Spleen (tissue), 11 donors: ENCODE results near the gene CLEC2B. TPM values are rescaled to one million over a fixed set of nuclear protein-coding genes. Genes with fewer than 3 reads are reported as not detected.

ENCODE experiments used
- DNase-seq: peaks from one replicate; pipeline ENCODE4 v3.0.0-alpha.2; 2020
- H3K27ac ChIP-seq, 8 donors: fragments of 200-600 bp; sonication (generic) in 7 of 8; 1 replicate in 4 of 8; 2 replicates in 4 of 8; pipeline versions ENCODE4 v1.5.0 to v1.8.0; 2016 to 2021; ENCODE audit warnings: inconsistent platforms in 4 of 8, mild to moderate bottlenecking in 4 of 8, moderate library complexity in 1 of 8
- H3K27me3 ChIP-seq, 7 donors: fragments of 200-600 bp; sonication (generic) in 6 of 7; replicated peaks in 1 of 7; 1 replicate in 4 of 7; 2 replicates in 3 of 7; pipeline versions ENCODE4 v1.5.0 to v1.8.0; 2016 to 2021; ENCODE audit warnings: inconsistent platforms in 3 of 7, mild to moderate bottlenecking in 1 of 7
- H3K36me3 ChIP-seq, 6 donors: fragments of 200-600 bp; sonication (generic) in 5 of 6; 1 replicate in 4 of 6; 2 replicates in 2 of 6; pipeline versions ENCODE4 v1.5.0 to v1.8.0; 2016 to 2021; ENCODE audit warnings: inconsistent platforms in 2 of 6
- H3K4me1 ChIP-seq, 6 donors: fragments of 200-600 bp; sonication (generic) in 5 of 6; 1 replicate in 3 of 6; 2 replicates in 3 of 6; pipeline versions ENCODE4 v1.5.0 to v1.8.0; 2016 to 2021; ENCODE audit warnings: inconsistent platforms in 3 of 6
- H3K4me3 ChIP-seq, 8 donors: fragments of 200-600 bp; sonication (generic) in 7 of 8; 1 replicate in 4 of 8; 2 replicates in 4 of 8; pipeline versions ENCODE4 v1.5.0 to v1.8.0; 2016 to 2021; ENCODE audit warnings: inconsistent platforms in 4 of 8, mild to moderate bottlenecking in 4 of 8, moderate library complexity in 2 of 8
- H3K9me3 ChIP-seq, 8 donors: fragments of 200-600 bp; sonication (generic) in 7 of 8; 1 replicate in 4 of 8; 2 replicates in 4 of 8; pipeline versions ENCODE4 v1.5.0 to v1.8.0; 2016 to 2021; ENCODE audit warnings: inconsistent platforms in 4 of 8
- CTCF ChIP-seq, 11 experiments: fragments of 200-600 bp in 7 of 11; fragments of 450-650 bp in 4 of 11; sonication (generic) in 4 of 11; IDR thresholded peaks in 8 of 11; conservative IDR thresholded peaks in 3 of 11; 1 replicate in 7 of 11; 2 replicates in 4 of 11; pipeline versions ENCODE4 v1.4.0 to v1.8.0; 2016 to 2021; ENCODE audit warnings: antibody characterized with exemption in 11 of 11, inconsistent platforms in 4 of 11, mild to moderate bottlenecking in 1 of 11
- POLR2A ChIP-seq, 3 donors: fragments of 450-650 bp; IDR thresholded peaks; one replicate each; pipeline ENCODE4 v1.5.1; 2017; ENCODE audit warnings: antibody characterized with exemption in 3 of 3, mild to moderate bottlenecking in 1 of 3
- POLR2AphosphoS5 ChIP-seq, 3 donors: sonication (generic); formaldehyde crosslinking; IDR thresholded peaks; one replicate each; pipeline ENCODE4 v1.5.1; 2017; ENCODE audit warnings: antibody characterized with exemption in 3 of 3
- WGBS, 5 donors: extraction: QIAGEN DNeasy Blood & Tissue Kit in 3 of 5; methylation state at CpG; one replicate each; pipeline versions ENCODE4 v1.1.5 to v1.1.7; 2013 to 2018; 5-methylcytosine and 5-hydroxymethylcytosine counted together
- intact Hi-C: fragments of 100-400 bp; cut with DNase I; formaldehyde crosslinking; loops from one replicate; pipeline ENCODE4 v1.15.0; 2023; ENCODE audit warnings: low total_unique reads
- polyA plus RNA-seq, 3 donors: library from polyadenylated mRNA; stranded (reverse); fragments of 200-250 nt; gene quantifications; one replicate each; pipeline ENCODE4 v1.2.1, GENCODE V29; 2013
- total RNA-seq, 7 donors: library from RNA; depleted of rRNA in 3 of 7; stranded (reverse); fragments of >200 nt in 3 of 7; fragmentation: NEBNext Ultra II Directional in 4 of 7; extraction: Animal tissue kit (Norgen Biotek cat#: 25700) in 4 of 7; gene quantifications; one replicate each; pipeline versions ENCODE4 v1.1.0 to v1.2.1, GENCODE V29; 2016 to 2021
- donor health status: healthy with polysubstance abuse.
- donor health status: DM: no; HTN: no; CAD: no; lungs with moderate emphysema.
- donor health status: DM: no; HTN: no; CAD: no.
- donor health status: Bipolar disorder and iron deficiency.
- donor health status: healthy.
- donor health status: DM: no; HTN: no; CAD: no.
- donor health status: DM: yes; HTN: yes; CAD: no.

CLEC2B gene
- total and polyA plus RNA-seq, 10 donors, result 20.4 to 60.2 (median 49.2) TPM

- Histone ChIP-seq H3K9me3 (no peaks in the 10 kb centered on the region), H3K4me3 (peak overlapping the region in 7 of 8 donors; percentile 37 to 67 (median 42)), H3K27ac (peak overlapping the region; percentile 77 to 97 (median 92)), H3K4me1 (peaks cover 0 to 44% (median 9%) of the 10 kb centered on the region in 6 donors), H3K36me3 (no peaks in the 10 kb centered on the region), H3K27me3 (no peaks in the 10 kb centered on the region)
- WGBS, 5 donors, result 37 to 47% (median 44%) methylated on average over 2 of the region's 2 CpGs
- intact Hi-C loops, result no loop called here
- DNase-seq, result no peak
- TF ChIP-seq POLR2A (IDR thresholded peaks at IDR 0.05), result no peak
- no peak for TF ChIP-seq CTCF (IDR thresholded peaks at IDR 0.05 in 8 of 11, conservative IDR thresholded peaks at IDR 0.05 in 3 of 11)
- TF ChIP-seq POLR2AphosphoS5 (IDR thresholded peaks at IDR 0.05), result no peak
Measured at GRCh38 chr12:9870286-9870866, 1.2 kb upstream of the CLEC2B start.

GRCh38 chr12:9868951-9869306 is 225 bp downstream of the CLEC2B start:
- H3K36me3 ChIP-seq, result no peaks in the 10 kb centered on the region
- peaks cover 0 to 58% (median 15%) of the 10 kb centered on the region in 6 donors for H3K4me1 ChIP-seq
- DNase-seq, result no peak
- intact Hi-C loops, result no loop called here
- H3K27ac ChIP-seq, result peak overlapping the region; percentile 77 to 97 (median 92)
- 4 to 8% (median 6%) methylated on average over 4 of the region's 4 CpGs for WGBS, 5 donors
- peaks cover 0 to 6% (median 4%) of the 10 kb centered on the region in 8 donors for H3K9me3 ChIP-seq
- no peak for TF ChIP-seq POLR2AphosphoS5 (IDR thresholded peaks at IDR 0.05)
- H3K27me3 ChIP-seq, result no peaks in the 10 kb centered on the region
- H3K4me3 ChIP-seq, result peak overlapping the region; percentile 36 to 67 (median 42)

- 10 to 22% (median 11%) methylated on average over 11 of the region's 11 CpGs for WGBS, 5 donors
- no peak for DNase-seq
Measured at GRCh38 chr12:9868311-9868801, 798 bp downstream of the CLEC2B start.

DNA sequence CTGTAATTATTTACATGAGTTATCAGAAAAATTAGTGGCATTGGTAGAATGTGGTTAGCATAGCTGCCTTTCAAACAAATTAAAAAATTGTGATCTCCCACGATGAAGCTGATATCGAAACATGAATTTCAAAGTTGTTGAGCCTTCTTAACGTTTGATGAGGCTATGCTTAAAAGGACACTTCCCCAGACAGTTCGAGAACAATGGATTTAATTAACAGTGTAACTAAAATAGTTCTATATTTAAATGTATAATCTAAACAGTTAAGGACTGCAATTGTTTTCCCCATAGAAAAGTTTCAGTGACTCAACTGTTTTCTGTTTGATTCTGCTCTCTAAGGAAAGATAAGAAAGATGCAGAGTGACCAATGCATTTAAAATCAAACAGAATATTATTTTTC is 1.6 kb downstream of the CLEC2B start:
- H3K27ac ChIP-seq, result peak overlapping the region; percentile 77 to 97 (median 92)
- intact Hi-C loops, result no loop called here
- no peak for DNase-seq

More at GRCh38 chr12:9868311-9868801, 798 bp downstream of the CLEC2B start:
- peaks cover 0 to 12% (median 10%) of the 10 kb centered on the region in 8 donors for H3K9me3 ChIP-seq
- peak overlapping the region; percentile 36 to 67 (median 42) for H3K4me3 ChIP-seq
- no peaks in the 10 kb centered on the region for H3K36me3 ChIP-seq
- TF ChIP-seq CTCF (IDR thresholded peaks at IDR 0.05 in 8 of 11, conservative IDR thresholded peaks at IDR 0.05 in 3 of 11) (no peak), POLR2AphosphoS5 (IDR thresholded peaks at IDR 0.05) (no peak), POLR2A (IDR thresholded peaks at IDR 0.05) (no peak)
- peak overlapping the region; percentile 77 to 97 (median 92) for H3K27ac ChIP-seq
- intact Hi-C loops, result no loop called here
- H3K27me3 ChIP-seq, result no peaks in the 10 kb centered on the region
- H3K4me1 ChIP-seq, result peaks cover 0 to 61% (median 15%) of the 10 kb centered on the region in 6 donors

More for the DNA sequence above, 1.6 kb downstream of the CLEC2B start:
- 5 to 11% (median 8%) methylated on average over 4 of the region's 4 CpGs for WGBS, 5 donors
- TF ChIP-seq POLR2A (IDR thresholded peaks at IDR 0.05) (no peak), POLR2AphosphoS5 (IDR thresholded peaks at IDR 0.05) (no peak), CTCF (IDR thresholded peaks at IDR 0.05 in 8 of 11, conservative IDR thresholded peaks at IDR 0.05 in 3 of 11) (no peak)
- Histone ChIP-seq H3K4me3 (peak overlapping the region; percentile 36 to 67 (median 42)), H3K4me1 (peaks cover 0 to 69% (median 15%) of the 10 kb centered on the region in 6 donors), H3K9me3 (peaks cover 0 to 20% (median 15%) of the 10 kb centered on the region in 8 donors), H3K36me3 (peaks cover 0 to 7% (median 0%) of the 10 kb centered on the region in 6 donors), H3K27me3 (no peaks in the 10 kb centered on the region)
